ENCODE measurements around the gene MEGF6. TPM values are rescaled to one million over a fixed set of nuclear protein-coding genes. Genes with fewer than 3 reads are reported as not detected.

Gene MEGF6
- total and polyA plus RNA-seq, 11 donors = 1.9 to 16.2 (median 5.1) TPM

GRCh38 chr1:3560981-3561380 is 50.3 kb downstream of the MEGF6 start:
- Histone ChIP-seq H3K4me1 (peaks cover 0 to 3% (median 0%) of the 10 kb centered on the region in 12 donors), H3K27ac (no peak overlapping the region), H3K27me3 (peaks cover 0 to 13% (median 0%) of the 10 kb centered on the region in 9 donors), H3K36me3 (no peaks in the 10 kb centered on the region), H3K4me3 (no peak overlapping the region), H3K9me3 (peaks cover 0 to 5% (median 0%) of the 10 kb centered on the region in 12 donors)
- WGBS, 4 donors = 80 to 91% (median 87%) methylated on average over 9 of the region's 9 CpGs
- DNase-seq (no peak), ATAC-seq (no peak)
- TF ChIP-seq POLR2A (IDR thresholded peaks at IDR 0.05) = no peak
- TF ChIP-seq CTCF (IDR thresholded peaks at IDR 0.05) = no peak
- intact Hi-C loops (cut with DNase I) = loop anchor here in 8 of 10 donors (5.0 to 10.0 kb wide), 3 partner anchors 66 to 164 kb away; no protein-coding TSS in a partner anchor

- intact Hi-C loops (cut with DNase I) = loop anchor here in 8 of 10 donors (5.0 to 10.0 kb wide), 3 partner anchors 66 to 164 kb away; no protein-coding TSS in a partner anchor
Measured at GRCh38 chr1:3560251-3560871, 50.9 kb downstream of the MEGF6 start.

GRCh38 chr1:3558036-3558726 is 53.1 kb downstream of the MEGF6 start:
- H3K9me3 ChIP-seq = peaks cover 0 to 5% (median 0%) of the 10 kb centered on the region in 12 donors
- no peak for ATAC-seq
- peaks cover 0 to 3% (median 0%) of the 10 kb centered on the region in 12 donors for H3K4me1 ChIP-seq
- intact Hi-C loops (cut with DNase I) = no loop called here
- no peaks in the 10 kb centered on the region for H3K27me3 ChIP-seq
- no peak for DNase-seq
- WGBS, 4 donors = 80 to 85% (median 83%) methylated on average over 20 of the region's 20 CpGs
- TF ChIP-seq CTCF (IDR thresholded peaks at IDR 0.05) (no peak), POLR2A (IDR thresholded peaks at IDR 0.05) (no peak)
- no peaks in the 10 kb centered on the region for H3K36me3 ChIP-seq
- H3K4me3 ChIP-seq = no peak overlapping the region
- H3K27ac ChIP-seq = no peak overlapping the region

More at GRCh38 chr1:3560251-3560871, 50.9 kb downstream of the MEGF6 start:
- Histone ChIP-seq H3K27me3 (peaks cover 0 to 10% (median 0%) of the 10 kb centered on the region in 9 donors), H3K36me3 (no peaks in the 10 kb centered on the region), H3K4me1 (peaks cover 0 to 3% (median 0%) of the 10 kb centered on the region in 12 donors), H3K4me3 (no peak overlapping the region), H3K27ac (no peak overlapping the region), H3K9me3 (peaks cover 0 to 5% (median 0%) of the 10 kb centered on the region in 12 donors)
- no peak for DNase-seq
- TF ChIP-seq POLR2A (IDR thresholded peaks at IDR 0.05) = no peak
- no peak for TF ChIP-seq CTCF (IDR thresholded peaks at IDR 0.05)
- no peak for ATAC-seq
- WGBS, 4 donors = 63 to 76% (median 70%) methylated on average over 12 to 17 of the region's 17 CpGs

- ATAC-seq (no peak), DNase-seq (no peak)
- Histone ChIP-seq H3K27me3 (no peaks in the 10 kb centered on the region), H3K36me3 (no peaks in the 10 kb centered on the region), H3K4me1 (peaks cover 0 to 3% (median 0%) of the 10 kb centered on the region in 12 donors), H3K9me3 (peaks cover 0 to 5% (median 0%) of the 10 kb centered on the region in 12 donors), H3K27ac (no peak overlapping the region), H3K4me3 (no peak overlapping the region)
- TF ChIP-seq CTCF (IDR thresholded peaks at IDR 0.05) (no peak), POLR2A (IDR thresholded peaks at IDR 0.05) (no peak)
- intact Hi-C loops (cut with DNase I) = no loop called here
- 82 to 92% (median 89%) methylated on average over 9 to 18 of the region's 18 CpGs for WGBS, 4 donors
Measured at GRCh38 chr1:3557366-3557765, 53.9 kb downstream of the MEGF6 start.

All from heart left ventricle (tissue), 16 donors.